ENCODE data around the gene NT5C3A. TPM values are rescaled to one million over a fixed set of nuclear protein-coding genes. Genes with fewer than 3 reads are reported as not detected.

The NT5C3A gene
- total RNA-seq, 4 donors from 2014 or later, result 30.6 to 44.6 (median 38.9) TPM

DNA sequence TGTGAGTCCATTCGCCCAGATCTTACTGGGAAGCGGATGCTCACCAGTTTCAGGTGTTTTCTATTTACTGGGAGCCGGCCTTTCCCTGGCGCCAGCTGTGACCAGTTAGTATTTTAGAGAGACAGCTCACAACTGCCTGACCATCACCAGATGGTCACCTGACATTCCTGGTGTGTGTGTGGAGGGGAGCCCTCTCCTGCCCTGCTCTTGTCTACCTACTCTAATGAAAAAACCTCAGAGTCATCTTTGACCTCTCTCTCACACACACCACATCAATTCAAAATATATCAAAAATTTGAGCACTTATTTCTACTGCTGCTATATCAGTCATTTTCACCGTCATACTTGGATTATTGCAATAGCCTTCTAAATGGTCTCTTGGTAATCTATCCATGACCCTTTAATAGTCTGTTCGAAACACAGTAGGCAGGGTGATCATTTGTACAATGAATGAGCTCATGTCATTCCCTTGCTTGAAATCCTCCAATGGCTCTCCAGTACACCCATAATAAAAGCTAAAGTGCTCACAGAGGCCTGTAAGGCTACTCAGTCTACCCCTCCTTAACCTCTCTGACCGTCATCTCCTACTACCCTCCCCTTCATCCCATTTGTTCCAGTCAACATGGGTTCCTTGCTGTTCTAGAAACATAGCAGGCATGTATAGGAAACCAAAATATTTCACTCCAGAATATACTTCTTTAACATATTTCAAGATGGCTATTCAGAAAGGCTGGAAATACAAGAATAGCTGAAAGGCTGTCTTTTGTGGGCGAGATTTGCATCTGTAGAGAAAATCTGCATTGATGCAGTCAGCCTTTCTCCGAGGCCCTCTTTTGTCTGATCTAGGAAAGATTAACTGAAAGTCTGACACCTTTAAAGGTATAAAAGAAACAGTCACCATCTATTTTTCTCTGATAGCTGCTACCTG is 17.5 kb upstream of the NT5C3A start:
- intact Hi-C loops (cut with DNase I; ENCODE audit: low total_unique reads), result no loop called here
- 83 to 92% methylated on average over 9 of the region's 9 CpGs for WGBS, 2 donors
- TF ChIP-seq CTCF (IDR thresholded peaks at IDR 0.05), result no peak
- no peak for TF ChIP-seq POLR2A (IDR thresholded peaks at IDR 0.05)
- no peak for DNase-seq (ENCODE audit: low spot score in 2 of 2)
- H3K4me3 ChIP-seq (ENCODE audit: low read depth, poor library complexity, severe bottlenecking), result no peak overlapping the region

- intact Hi-C loops (cut with DNase I; ENCODE audit: low total_unique reads), result no loop called here
- TF ChIP-seq POLR2A (IDR thresholded peaks at IDR 0.05), result no peak
- TF ChIP-seq CTCF (IDR thresholded peaks at IDR 0.05), result no peak
- no peak for DNase-seq (ENCODE audit: low spot score in 2 of 2)
- 87 to 88% methylated on average over 2 of the region's 2 CpGs for WGBS, 2 donors
- no peak overlapping the region for H3K4me3 ChIP-seq (ENCODE audit: low read depth, poor library complexity, severe bottlenecking)
Measured at GRCh38 chr7:33079096-33079495, 16.5 kb upstream of the NT5C3A start.

DNA sequence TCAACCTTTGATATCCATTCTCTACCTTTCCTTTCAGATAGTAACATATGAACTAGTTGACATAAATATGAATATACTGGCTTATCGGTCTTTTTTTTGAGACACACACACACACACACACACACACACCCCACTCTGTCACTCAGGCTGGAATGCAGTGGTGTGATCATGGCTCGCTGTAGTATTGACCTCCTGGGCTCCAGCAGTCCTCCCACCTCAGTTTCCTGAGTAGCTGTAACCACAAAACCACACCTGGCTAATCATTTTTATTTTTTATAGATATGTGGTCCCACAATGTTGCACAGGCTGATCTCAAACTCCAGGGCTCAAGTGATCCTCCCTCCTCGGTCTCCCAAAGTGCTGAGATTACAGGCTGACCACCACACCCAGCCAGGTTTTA is 14.2 kb upstream of the NT5C3A start:
- 79 to 83% methylated on average over 3 of the region's 3 CpGs for WGBS, 2 donors

DNA sequence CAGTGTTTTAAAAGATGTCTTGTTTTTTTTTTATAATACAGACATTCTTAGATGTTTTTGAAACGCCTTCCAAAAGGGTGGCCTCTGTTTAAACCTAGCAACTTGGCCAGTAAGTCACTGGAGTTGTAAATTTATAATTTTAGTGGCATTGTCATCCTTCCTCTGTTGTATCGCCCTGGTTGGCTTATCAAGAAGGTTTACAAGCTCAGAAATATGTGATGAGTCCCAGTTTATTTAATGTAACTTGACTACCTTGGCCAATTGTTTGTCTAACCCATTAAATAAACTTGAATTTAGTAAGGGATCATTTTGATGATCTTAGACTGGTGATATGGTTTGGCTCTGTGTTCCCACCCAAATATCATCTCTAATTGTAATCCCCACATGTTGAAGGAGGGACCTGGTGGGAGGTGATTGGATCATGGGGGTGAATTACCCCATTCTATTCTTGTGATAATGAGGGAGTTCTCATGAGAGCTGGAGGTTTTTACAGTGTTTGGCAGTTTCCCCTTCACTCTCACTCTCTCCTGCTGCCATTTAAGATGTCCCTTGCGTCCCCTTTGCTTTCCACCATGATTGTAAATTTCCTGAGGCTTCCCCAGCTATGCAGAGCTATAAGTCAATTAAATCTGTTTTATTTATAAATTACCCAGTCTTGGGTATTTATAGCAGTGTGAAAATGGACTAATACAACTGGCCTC is 13.4 kb upstream of the NT5C3A start:
- TF ChIP-seq CTCF (IDR thresholded peaks at IDR 0.05) (no peak), POLR2A (IDR thresholded peaks at IDR 0.05) (no peak)
- DNase-seq (ENCODE audit: low spot score in 2 of 2), result no peak
- 82 to 93% methylated on average over 3 of the region's 3 CpGs for WGBS, 2 donors
- H3K4me3 ChIP-seq (ENCODE audit: low read depth, poor library complexity, severe bottlenecking), result no peak overlapping the region
- intact Hi-C loops (cut with DNase I; ENCODE audit: low total_unique reads), result no loop called here

More for the DNA sequence above, 14.2 kb upstream of the NT5C3A start:
- TF ChIP-seq CTCF (IDR thresholded peaks at IDR 0.05), result no peak
- TF ChIP-seq POLR2A (IDR thresholded peaks at IDR 0.05), result no peak
- intact Hi-C loops (cut with DNase I; ENCODE audit: low total_unique reads), result no loop called here
- no peak overlapping the region for H3K4me3 ChIP-seq (ENCODE audit: low read depth, poor library complexity, severe bottlenecking)
- no peak for DNase-seq (ENCODE audit: low spot score in 2 of 2)

- no peak for DNase-seq (ENCODE audit: low spot score in 2 of 2)
- 92 to 94% methylated on average over 4 of the region's 4 CpGs for WGBS, 2 donors
- no peak for TF ChIP-seq CTCF (IDR thresholded peaks at IDR 0.05)
Measured at GRCh38 chr7:33073243-33073642, 10.7 kb upstream of the NT5C3A start.

More at GRCh38 chr7:33073243-33073642, 10.7 kb upstream of the NT5C3A start:
- intact Hi-C loops (cut with DNase I; ENCODE audit: low total_unique reads), result no loop called here
- no peak overlapping the region for H3K4me3 ChIP-seq (ENCODE audit: low read depth, poor library complexity, severe bottlenecking)
